ENCODE measurements around the gene SOS2.

- peak in 1 of 4 donors; percentile 33 for TF ChIP-seq POLR2A (IDR thresholded peaks at IDR 0.05)
- TF ChIP-seq EP300 (IDR thresholded peaks at IDR 0.05), result no peak
Observed at GRCh38 chr14:50231475-50232275, at the start of gene SOS2.
